Fibroblast of skin of right biceps (primary cell): ENCODE measurements around the gene ADAMTS17.
A peak's percentile ranks its signal among the peaks of the same experiment; 100 is the strongest.
"Not testable (repeated sequence)": the region's sequence is repeated elsewhere in the genome, so short reads cannot be mapped to it uniquely, and the experiment has no call there.

Experiments used
- DNase-seq: peaks from one replicate; pipeline ENCODE4 v3.0.0-alpha.2; 2013

ADAMTS17 gene

DNA sequence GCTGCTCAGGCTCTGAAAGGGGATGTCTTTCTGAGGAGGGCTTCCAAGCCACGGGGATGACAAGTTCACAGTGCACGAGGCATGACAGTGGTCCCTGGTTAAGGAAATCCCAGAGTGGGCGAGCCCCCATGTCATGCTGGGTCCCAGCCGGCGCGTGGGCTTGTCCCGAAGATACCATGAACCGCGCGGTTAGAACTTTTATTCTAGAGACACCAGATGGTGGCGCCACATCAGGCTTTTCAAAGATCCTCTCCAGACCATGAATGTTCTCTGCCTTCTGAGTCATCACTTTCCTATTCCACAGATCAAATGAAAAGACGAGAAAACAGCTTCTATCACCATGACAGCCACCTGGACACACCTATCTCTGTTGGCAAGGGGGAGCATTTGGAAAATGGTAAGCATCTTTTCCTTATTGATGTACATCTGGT is 380.7 kb downstream of the ADAMTS17 start:
- DNase-seq = peak; percentile 38

DNA sequence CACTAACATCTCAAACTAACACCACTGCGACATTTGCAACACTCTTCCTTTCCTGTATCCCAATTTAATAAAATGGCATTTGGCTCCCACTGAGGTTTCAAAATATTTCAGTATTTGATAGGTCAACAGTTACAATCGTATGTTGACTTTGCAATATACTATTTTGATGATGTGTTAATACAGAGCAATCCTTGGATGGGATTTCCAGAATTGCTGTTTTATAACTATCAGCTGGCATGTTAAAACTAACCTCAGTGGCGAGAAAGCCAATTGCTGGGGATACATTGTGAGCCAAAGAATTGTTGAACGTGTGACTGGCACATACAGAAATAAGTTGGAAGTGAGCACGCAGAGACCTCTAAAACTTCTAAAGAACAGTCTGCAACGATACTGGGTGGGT is 382.4 kb downstream of the ADAMTS17 start:
- no peak for DNase-seq

DNA sequence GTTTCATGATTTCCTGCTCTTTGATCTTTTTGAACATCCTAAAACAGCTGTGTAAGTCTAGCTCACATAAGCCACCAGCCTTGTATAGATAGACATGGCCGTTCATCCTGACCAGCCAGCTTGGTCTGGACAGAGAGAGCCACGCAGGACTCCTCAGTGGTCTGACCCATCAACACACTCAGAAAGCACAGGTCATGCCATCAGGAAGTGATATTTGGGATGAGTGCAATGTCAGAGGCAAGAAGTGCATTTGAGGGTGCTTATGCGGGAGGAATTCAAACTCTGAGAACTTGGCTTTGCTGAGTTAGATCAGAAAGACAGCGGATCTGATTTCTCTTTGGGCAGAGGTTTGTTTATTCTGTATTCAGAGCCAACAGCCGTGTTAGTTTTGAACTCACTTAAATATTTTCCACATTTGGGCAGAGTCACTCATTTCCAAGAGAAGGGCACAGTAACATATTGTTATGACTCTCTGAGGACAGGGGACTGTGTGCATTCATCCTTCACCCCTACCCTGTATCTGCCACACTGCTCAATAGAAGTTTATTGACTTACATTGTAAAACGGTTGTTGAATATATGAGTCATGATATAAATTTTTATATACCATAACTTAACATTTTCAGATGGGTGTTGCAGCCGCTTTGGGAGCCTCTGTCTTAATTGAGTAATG is 383.2 kb downstream of the ADAMTS17 start:
- DNase-seq = no peak

DNA sequence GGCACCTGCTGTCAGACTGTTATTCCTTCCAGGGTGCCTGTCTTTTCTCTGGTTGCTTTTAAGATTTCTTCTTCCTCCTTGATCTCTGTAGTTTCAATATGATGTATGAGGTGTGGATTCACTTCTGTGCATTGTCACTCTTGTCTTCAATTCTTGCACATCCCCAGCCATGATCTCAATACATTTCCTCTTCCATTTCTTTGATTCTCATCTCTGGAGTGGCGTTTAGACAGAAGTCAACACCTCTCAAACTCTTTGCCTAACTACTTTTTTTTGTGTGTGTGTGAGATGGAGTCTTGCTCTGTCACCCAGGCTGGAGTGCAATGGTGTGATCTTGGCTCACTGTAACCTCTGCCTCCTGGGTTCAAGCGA is 384.1 kb downstream of the ADAMTS17 start:
- no peak for DNase-seq

DNA sequence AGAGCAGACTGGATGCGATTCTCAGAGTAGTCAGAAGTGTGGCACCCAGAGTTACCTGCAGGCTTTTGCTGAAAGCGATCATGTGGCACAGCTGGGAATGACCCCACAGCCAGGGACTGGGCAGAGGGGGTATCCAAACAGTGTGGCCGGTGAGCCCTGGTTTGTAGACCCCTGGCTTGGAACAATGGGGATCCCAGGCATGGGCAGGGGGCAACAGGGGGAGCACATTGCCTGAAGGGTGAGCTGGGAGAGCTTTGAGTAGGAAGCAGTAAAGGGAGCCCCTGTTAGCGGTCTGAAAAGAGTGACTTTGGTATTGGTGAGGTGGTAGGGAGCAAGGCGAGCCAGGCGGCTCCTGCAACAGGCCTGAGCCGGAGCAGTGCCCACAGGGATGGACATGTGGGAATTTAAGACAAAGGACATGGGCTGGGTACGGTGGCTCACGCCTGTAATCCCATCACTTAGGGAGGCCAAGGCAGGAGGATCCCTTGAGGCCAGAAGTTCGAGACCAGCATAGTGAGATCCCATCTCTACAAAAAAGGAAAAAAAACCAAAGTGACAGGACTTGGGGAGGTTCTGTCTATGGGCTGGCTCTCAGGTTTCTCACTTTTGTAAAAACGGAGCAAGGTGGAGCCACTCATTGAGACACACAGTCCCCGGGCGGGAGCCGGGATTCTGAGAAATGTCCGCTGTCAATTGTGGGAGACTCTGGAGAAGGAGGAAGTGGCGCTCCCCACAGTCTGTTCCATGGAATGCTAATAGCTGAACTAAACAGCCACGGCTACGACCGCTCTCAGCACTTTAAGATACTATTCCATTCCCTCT is 384.7 kb downstream of the ADAMTS17 start:
- DNase-seq = no peak

DNA sequence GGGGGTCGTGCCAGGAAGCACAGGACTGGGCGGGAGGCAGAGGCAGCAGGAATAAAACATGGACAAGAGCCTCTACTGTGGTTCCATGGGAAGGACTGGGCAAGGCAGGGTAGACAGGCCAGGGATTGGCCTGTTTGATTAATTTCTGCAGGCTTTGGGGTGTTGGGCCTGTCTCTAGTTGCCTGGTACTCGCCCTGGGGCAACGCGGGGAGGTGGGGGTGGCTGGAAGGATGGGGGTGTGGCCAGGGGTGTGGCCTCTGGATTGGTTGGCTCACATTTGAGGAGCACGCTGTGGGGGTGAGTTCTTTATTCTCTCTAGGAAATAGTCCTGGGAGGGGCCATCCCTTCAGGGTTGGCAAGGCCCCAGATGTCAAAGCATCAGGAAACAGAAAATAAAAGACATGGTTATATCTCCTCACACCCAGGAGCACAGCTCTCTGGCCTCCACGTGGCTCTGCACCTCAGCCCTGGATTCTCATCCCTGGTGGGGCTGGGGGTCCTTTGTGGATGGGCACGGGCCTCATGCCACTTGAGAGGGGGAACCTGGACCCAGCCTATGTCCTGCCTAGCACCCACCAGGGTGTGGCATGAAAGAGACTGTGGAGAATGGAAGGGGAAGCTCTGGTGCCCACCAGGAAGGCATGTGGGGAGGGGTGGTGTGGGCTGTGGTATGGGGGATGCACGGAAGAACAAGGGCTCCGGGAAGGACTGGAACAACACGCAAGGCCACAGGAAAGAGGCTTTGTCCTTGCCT is 385.6 kb downstream of the ADAMTS17 start:
- no peak for DNase-seq

DNA sequence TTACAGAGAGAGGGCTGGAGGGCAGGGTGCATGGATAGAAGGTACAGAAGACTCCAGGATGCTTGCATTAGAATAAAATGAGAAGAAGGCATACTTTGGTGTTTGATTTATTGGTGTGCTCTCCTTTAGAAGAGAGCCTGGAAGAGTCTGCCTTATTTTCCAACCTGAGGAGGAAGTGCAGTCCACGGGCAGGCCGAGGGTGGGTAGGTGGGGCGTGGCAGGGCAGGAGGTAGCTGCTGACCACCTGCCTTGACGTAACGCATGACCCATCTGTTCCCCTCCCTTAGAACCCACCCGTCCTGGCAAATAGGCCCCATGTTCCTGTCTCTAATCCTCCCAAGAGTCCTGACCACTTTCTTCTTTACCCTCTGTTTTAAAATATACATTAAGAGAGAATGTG is 386.2 kb downstream of the ADAMTS17 start:
- no peak for DNase-seq

DNA sequence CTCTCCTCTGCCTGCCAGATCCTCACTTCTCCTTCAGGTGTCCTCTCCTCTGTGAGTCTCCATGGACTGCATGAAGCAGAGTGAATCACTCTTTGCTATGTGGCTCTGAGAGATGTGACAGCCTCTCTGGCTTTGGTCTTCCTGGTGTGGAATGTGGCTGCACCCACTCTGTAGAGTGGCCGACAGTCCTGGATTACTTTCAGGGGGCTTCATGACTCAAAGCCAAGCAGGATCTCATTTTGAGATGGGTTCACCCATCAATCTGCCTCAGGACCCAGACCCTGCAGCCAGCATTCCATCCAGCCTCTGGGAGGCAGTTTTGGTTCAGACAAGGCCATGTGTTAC is 386.6 kb downstream of the ADAMTS17 start:
- no peak for DNase-seq

DNA sequence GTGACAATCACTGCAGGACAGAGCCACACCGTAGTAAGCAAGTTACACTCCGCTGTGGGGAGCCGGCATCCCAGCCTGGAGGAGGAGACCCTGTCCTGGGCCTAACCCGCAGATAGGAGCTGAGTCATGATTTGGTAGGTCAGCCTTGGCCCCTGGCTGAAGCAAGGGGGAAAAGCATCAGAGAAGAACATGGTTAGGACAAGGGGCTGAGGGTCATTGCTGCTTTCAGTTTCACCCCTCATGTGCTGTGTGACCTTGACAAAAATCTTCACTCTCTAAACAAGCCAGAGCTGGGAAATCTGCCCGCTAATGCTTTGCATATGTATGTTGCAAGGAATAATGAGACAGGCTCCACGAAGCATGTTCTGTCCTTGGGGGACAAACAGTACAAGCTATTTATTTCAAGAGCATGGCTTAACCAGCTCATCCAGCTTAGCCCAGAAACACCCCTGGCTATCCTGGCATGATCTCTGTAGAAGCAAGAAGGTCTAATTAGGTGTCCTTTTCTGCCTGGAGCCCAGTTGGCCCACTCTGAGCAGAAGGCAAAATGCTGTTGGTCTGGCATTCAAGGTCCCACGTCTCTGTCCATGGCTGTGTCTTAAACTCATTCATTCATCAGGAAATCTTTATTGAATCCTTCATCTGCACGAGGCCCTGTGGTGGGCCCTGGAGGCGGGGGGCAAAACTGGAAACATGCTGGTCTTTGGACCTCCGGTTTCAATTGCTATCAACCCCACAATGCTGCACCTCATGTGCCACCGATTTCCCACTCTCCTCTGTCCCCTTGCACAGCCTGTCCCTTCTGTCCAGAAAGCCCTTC is 387.2 kb downstream of the ADAMTS17 start:
- peak; percentile 9 for DNase-seq

DNA sequence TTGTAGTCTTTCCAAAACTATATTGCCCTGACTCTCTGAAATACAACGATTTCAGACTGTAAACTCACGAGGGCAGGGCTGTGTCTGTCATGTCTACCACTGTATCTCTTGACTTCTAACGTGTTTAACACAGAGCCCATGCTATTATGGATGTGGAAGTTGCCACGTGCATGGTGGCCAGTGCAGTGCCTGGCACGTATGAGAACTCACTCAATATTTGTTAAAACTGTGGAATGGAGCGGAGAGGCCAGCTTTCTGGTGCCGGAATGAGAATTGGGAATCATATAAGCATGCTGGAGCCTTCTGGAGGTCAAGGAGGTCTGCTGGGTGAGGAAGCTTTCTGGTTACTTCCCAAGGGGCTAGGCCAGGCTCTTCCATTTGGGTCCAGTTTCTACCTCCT is 387.9 kb downstream of the ADAMTS17 start:
- DNase-seq = no peak

DNA sequence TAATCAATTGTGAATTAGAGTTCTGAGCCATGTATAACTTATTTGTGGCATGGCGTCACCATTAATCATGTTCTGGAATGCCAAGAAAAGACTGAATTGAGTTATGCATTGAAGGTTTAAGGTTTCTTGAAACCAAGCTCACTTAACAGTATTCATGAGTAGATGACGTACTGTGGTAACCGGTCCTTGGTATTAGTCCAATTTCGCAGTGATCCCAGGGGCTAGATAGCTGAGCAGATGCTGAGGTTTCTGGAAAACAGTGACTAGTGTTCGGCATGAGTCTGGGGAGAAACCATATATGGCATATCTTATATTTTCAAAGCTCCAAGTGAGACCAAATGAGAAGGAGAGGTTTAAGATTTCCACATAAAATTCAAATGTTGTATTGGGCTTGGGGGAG is 390.3 kb downstream of the ADAMTS17 start:
- peak; percentile 70 for DNase-seq

DNA sequence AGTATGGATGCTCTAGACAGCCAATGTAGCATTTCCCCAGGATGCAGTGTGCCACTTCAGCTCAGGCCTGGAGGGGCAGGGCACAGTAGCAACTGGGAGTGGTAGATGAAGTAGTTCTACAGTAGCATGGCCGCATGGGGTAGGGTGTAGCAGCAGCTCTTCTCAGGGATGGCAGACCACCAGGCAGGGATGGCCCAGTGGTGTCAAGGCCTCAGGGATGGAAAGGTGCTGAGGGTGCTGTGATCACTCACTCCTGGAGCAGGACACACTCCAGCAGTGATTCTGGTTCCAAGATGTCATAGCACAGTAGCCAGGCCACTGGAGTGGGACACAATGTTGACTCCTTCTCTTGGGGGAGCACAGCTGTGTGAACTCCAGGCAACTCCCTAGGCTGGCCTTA is 397.6 kb downstream of the ADAMTS17 start:
- DNase-seq = no peak

DNA sequence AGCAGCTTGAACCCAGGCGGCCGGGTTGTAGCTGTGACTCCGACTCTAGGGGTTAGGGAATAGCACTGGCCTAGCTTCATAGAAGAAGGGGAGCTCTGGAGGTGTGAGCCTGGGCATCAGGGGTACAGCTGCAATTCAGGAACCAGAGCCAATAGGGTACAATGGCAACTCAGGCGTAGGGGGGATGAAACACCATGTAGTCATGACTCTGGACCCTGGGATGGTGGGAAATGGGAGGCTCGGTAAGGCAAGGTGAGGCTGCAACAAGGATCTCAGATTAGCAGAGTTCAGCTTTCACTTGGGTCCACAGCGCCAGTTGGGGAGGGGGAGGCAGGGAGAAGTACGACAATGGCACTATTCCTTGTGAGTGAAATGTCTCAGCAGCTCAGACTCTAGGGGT is 398.3 kb downstream of the ADAMTS17 start:
- DNase-seq = no peak

DNA sequence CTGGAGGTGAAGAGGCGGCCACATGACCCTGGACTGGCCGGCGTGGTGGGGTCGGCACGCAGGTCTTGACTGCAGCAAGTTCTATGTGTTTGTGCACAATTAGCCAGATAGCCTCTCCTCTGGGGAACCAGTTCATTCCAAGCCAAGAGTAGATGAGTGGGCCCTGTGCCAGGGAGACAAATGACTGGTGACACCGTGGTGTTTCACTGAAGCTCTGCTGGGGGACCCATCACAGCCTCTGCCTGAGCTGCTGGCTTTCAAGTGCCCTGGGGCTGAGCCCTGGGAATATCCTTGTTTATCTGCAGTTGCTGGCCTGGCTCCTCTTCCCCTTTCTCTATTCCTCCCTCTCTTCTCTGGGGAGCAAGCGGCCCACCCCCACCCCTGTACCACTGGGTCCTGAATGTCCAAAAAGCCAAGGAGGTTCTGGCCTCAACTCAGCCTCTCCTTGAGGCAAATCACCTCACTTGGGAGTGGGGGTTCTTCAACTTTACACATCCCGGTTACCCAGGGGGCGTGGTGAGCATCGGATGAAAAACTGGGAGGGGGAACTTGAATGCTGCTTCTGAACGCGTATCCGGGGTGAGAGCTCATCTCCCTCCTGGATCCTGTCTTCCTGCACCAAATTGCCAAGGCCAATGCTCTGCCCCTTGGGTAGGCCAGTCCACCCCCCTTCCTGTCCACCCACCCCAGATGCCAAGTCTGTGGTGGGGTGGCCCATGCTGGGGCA is 408.9 kb downstream of the ADAMTS17 start:
- DNase-seq = no peak

DNA sequence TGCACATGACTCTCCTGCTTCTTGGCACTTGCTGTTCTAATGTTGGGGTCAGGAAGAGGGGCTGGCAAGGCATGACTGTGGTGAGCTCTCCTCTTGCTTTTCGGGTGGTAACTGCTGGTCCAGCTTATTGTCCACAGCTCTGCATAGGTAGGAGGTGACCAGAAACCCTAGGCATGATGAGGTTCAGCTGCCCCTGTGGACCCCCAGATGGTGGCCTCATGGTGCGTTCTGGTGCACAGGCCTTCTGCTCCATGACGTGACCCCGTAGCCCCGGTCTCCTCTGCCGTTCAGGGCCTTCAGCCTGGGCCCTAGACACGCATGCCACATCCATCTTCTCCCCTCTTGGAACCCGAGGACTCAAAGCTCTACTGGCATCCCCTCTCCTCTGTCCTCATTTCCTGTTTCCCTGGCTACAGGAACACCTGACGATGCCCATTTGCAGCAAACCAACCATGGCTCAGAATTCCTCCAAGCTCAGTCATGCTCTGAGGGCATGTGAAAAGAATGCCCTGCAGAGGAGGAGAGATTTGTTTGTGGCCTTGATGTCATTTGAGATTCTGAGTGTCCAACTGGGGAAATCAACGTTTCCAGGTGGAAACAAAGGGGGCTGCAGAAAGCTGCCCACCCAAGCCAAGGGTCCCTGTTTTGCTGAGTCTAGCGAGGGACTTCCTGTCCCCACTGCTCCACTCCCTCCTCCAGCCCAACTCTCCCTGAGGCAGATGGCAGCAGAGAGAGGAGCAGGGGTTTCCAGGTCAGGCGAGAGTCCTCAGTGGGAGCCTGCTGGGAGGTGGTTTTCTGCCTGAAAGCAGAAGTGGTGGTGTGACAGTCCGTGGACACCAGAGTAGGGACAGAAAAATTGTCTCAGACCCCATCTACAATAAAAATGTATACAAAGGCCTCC is 409.8 kb downstream of the ADAMTS17 start:
- DNase-seq = no peak

DNA sequence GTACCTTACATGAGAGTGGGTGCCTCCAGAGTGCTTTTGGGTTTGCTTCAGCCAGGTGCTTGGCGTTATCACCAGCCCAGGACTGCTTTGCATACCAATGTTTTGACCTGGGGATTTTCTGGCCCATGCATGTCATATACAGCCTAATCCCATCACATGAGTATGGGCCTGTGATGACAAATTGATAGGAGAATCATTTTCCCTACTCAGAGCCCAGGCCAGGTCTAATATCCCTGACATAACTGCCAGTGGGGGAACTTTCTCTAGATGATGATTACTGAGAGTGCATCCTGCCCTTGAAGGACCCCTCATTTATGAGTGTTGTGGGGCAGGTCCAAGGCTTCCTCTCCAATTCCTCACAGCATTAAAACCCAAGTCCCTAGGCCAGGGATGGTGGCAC is 411.1 kb downstream of the ADAMTS17 start:
- no peak for DNase-seq

DNA sequence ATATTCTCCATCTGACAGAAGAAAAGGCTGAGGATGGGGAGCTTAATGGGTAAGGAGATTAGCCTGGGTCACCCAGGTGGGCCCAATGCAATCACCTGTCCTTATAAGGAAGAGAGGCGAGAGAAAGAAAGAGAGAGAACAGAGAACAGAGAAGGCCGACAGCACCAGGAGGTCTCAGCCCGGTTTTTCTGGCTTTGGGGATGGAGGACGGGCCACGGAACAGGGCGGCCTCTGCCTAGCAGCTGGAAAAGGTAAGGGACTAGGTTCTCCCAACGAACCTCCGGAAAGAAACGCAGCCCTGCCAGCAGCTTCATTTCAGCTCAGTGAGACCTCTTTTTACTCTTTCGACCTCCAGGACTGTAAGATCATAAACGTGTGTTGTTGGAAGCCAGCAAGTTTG is 412.5 kb downstream of the ADAMTS17 start:
- no peak for DNase-seq

DNA sequence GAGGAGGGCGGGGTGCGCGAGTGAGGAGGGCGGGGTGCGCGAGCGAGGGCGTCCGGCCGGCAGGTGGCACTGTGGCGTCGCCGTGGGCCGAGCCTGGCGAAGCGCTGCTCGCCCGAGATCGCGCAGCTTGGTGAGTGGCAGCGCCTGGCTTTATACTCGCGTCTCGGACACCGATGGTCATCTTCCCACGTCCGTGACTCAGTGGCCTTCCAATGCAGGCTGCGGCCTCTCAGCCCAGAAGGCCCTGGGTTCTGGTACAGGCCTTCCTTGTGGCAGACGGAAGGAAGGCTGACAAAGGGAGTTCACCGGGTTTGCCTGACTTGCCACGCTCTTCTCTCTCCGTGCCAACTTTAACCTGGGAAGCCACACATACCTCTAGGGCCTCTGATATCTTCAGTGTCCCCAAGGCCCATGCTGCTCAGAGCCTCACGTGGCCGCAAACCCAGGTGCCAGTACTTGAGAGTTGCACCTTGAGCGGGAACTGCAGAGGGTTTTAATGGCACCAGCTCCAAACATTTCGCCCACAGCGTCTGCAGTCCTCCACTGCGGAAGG is 413.3 kb downstream of the ADAMTS17 start:
- peak; percentile 65 for DNase-seq

DNA sequence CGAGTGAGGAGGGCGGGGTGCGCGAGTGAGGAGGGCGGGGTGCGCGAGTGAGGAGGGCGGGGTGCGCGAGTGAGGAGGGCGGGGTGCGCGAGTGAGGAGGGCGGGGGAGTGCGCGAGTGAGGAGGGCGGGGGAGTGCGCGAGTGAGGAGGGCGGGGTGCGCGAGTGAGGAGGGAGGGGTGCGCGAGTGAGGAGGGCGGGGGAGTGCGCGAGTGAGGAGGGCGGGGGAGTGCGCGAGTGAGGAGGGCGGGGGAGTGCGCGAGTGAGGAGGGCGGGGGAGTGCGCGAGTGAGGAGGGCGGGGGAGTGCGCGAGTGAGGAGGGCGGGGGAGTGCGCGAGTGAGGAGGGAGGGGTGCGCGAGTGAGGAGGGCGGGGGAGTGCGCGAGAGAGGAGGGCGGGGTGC is 415.2 kb downstream of the ADAMTS17 start:
- DNase-seq = not testable (repeated sequence)

DNA sequence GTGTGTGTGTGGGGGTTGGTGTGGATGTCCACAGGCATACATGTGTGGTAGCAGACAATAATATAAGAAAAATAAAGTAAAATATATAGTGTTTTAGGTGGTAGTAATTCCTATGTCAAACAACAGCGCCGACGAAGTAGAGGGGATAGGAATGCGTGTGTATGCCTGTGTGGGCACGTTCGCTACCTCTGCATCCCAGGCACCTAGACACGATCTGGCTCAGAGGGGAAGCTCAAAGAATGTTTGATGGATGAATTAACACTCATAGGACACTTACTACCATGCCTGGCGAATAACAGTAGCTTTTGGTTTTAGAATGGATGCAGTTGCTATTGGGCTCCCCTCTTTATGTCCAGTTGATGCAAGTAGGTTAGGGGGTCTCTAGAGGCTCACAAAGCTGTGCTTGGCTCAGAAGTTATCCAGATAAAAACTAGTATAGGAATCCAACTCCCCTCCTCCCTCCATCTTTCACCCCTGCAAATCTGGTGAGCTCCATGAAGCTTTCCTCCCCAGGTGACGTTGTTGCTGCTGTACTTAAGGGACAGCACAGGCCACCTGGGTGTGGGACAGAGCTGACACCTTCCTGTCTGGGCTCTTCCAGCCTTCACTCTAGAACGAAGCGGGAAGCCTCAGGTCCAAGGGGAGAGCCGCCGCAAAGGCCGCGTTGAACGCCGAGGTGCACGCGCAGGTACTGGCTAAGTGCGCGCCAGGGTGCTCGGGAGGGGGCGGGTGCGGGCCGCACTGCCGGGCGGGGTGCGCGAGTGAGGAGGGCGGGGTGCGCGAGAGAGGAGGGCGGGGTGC is 415.9 kb downstream of the ADAMTS17 start:
- peak; percentile 2 for DNase-seq
